ENCODE data around the gene IFIT2. TPM values are rescaled to one million over a fixed set of nuclear protein-coding genes. Genes with fewer than 3 reads are reported as not detected.

The IFIT2 gene
- total and polyA plus RNA-seq, 2 experiments from 2014 or later = 0.10 TPM; not detected in 1

- Histone ChIP-seq H3K4me3 (no peak overlapping the region), H3K27me3 (ENCODE audit: insufficient read depth) (no peaks in the 10 kb centered on the region), H3K36me3 (ENCODE audit: insufficient read depth) (no peaks in the 10 kb centered on the region), H3K4me1 (ENCODE audit: insufficient read depth) (peaks cover 13% of the 10 kb centered on the region; the same call in 1 of the 2 replicates), H3K27ac (ENCODE audit: low read depth) (no peak overlapping the region), H2AFZ (no peak overlapping the region), H4K20me1 (replicated peaks; ENCODE audit: insufficient read depth) (no peaks in the 10 kb centered on the region), H3K9me2 (ENCODE audit: insufficient read depth) (no peaks in the 10 kb centered on the region), H3K4me2 (no peak overlapping the region), H3F3A (replicated peaks; ENCODE audit: low read depth) (no peaks in the 10 kb centered on the region), H3K79me2 (replicated peaks; ENCODE audit: insufficient read depth) (no peaks in the 10 kb centered on the region)
- no peak overlapping the region for H3K27ac Mint-ChIP-seq
- H3K4me1 Mint-ChIP-seq = peaks cover 24% of the 10 kb centered on the region
- no peaks in the 10 kb centered on the region for H3K27me3 Mint-ChIP-seq (ENCODE audit: insufficient read depth, low read depth, poor library complexity)
- DNase-seq (ENCODE audit: low spot score) = no peak
- H3K9me3 Mint-ChIP-seq = no peaks in the 10 kb centered on the region
- ATAC-seq = no peak
- H3K36me3 Mint-ChIP-seq (ENCODE audit: low read depth) = no peaks in the 10 kb centered on the region
- H3K4me3 Mint-ChIP-seq = no peak overlapping the region
- TF ChIP-seq ETS1 (IDR thresholded peaks at IDR 0.05) (no peak), NANOG (IDR thresholded peaks at IDR 0.05; ENCODE audit: borderline replicate concordance) (no peak), ZNF331 (CRISPR knock-in tag; IDR thresholded peaks at IDR 0.05; ENCODE audit: low read depth) (no peak), CTCF (conservative IDR thresholded peaks at IDR 0.05; ENCODE audit: low read depth in 2 of 2) (no peak), POLR2AphosphoS5 (IDR thresholded peaks at IDR 0.05; ENCODE audit: low read depth) (no peak), ZNF114 (CRISPR knock-in tag; IDR thresholded peaks at IDR 0.05) (no peak), JUNB (IDR thresholded peaks at IDR 0.05; ENCODE audit: unreplicated experiment) (no peak), EZH2 (IDR thresholded peaks at IDR 0.05; ENCODE audit: low read depth, unreplicated experiment) (no peak), STAT1 (IDR thresholded peaks at IDR 0.05; ENCODE audit: unreplicated experiment) (no peak), CREB1 (CRISPR knock-in tag; IDR thresholded peaks at IDR 0.05; ENCODE audit: low read depth) (no peak), EZH2phosphoT487 (IDR thresholded peaks at IDR 0.05; ENCODE audit: unreplicated experiment) (no peak)
- TF ChIP-seq, protein P1, sequence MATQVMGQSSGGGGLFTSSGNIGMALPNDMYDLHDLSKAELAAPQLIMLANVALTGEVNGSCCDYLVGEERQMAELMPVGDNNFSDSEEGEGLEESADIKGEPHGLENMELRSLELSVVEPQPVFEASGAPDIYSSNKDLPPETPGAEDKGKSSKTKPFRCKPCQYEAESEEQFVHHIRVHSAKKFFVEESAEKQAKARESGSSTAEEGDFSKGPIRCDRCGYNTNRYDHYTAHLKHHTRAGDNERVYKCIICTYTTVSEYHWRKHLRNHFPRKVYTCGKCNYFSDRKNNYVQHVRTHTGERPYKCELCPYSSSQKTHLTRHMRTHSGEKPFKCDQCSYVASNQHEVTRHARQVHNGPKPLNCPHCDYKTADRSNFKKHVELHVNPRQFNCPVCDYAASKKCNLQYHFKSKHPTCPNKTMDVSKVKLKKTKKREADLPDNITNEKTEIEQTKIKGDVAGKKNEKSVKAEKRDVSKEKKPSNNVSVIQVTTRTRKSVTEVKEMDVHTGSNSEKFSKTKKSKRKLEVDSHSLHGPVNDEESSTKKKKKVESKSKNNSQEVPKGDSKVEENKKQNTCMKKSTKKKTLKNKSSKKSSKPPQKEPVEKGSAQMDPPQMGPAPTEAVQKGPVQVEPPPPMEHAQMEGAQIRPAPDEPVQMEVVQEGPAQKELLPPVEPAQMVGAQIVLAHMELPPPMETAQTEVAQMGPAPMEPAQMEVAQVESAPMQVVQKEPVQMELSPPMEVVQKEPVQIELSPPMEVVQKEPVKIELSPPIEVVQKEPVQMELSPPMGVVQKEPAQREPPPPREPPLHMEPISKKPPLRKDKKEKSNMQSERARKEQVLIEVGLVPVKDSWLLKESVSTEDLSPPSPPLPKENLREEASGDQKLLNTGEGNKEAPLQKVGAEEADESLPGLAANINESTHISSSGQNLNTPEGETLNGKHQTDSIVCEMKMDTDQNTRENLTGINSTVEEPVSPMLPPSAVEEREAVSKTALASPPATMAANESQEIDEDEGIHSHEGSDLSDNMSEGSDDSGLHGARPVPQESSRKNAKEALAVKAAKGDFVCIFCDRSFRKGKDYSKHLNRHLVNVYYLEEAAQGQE (IDR thresholded peaks at IDR 0.05; ENCODE audit: unreplicated experiment) = no peak
- TF ChIP-seq, protein P2, sequence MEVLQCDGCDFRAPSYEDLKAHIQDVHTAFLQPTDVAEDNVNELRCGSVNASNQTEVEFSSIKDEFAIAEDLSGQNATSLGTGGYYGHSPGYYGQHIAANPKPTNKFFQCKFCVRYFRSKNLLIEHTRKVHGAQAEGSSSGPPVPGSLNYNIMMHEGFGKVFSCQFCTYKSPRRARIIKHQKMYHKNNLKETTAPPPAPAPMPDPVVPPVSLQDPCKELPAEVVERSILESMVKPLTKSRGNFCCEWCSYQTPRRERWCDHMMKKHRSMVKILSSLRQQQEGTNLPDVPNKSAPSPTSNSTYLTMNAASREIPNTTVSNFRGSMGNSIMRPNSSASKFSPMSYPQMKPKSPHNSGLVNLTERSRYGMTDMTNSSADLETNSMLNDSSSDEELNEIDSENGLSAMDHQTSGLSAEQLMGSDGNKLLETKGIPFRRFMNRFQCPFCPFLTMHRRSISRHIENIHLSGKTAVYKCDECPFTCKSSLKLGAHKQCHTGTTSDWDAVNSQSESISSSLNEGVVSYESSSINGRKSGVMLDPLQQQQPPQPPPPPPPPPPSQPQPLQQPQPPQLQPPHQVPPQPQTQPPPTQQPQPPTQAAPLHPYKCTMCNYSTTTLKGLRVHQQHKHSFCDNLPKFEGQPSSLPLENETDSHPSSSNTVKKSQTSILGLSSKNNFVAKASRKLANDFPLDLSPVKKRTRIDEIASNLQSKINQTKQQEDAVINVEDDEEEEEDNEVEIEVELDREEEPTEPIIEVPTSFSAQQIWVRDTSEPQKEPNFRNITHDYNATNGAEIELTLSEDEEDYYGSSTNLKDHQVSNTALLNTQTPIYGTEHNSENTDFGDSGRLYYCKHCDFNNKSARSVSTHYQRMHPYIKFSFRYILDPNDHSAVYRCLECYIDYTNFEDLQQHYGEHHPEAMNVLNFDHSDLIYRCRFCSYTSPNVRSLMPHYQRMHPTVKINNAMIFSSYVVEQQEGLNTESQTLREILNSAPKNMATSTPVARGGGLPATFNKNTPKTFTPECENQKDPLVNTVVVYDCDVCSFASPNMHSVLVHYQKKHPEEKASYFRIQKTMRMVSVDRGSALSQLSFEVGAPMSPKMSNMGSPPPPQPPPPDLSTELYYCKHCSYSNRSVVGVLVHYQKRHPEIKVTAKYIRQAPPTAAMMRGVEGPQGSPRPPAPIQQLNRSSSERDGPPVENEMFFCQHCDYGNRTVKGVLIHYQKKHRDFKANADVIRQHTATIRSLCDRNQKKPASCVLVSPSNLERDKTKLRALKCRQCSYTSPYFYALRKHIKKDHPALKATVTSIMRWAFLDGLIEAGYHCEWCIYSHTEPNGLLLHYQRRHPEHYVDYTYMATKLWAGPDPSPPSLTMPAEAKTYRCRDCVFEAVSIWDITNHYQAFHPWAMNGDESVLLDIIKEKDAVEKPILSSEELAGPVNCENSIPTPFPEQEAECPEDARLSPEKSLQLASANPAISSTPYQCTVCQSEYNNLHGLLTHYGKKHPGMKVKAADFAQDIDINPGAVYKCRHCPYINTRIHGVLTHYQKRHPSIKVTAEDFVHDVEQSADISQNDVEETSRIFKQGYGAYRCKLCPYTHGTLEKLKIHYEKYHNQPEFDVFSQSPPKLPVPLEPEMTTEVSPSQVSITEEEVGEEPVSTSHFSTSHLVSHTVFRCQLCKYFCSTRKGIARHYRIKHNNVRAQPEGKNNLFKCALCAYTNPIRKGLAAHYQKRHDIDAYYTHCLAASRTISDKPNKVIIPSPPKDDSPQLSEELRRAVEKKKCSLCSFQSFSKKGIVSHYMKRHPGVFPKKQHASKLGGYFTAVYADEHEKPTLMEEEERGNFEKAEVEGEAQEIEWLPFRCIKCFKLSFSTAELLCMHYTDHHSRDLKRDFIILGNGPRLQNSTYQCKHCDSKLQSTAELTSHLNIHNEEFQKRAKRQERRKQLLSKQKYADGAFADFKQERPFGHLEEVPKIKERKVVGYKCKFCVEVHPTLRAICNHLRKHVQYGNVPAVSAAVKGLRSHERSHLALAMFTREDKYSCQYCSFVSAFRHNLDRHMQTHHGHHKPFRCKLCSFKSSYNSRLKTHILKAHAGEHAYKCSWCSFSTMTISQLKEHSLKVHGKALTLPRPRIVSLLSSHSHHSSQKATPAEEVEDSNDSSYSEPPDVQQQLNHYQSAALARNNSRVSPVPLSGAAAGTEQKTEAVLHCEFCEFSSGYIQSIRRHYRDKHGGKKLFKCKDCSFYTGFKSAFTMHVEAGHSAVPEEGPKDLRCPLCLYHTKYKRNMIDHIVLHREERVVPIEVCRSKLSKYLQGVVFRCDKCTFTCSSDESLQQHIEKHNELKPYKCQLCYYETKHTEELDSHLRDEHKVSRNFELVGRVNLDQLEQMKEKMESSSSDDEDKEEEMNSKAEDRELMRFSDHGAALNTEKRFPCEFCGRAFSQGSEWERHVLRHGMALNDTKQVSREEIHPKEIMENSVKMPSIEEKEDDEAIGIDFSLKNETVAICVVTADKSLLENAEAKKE (CRISPR knock-in tag; IDR thresholded peaks at IDR 0.05) = no peak
Observed at GRCh38 chr10:89299031-89299430, 2.8 kb upstream of the IFIT2 start.

Measured in GM23338 (cell line).